T-helper 2 cell treated with Interferon-gamma antibody and Interleukin-4, amounts not matched to agents 5 μg/mL and 100 μg/mL, for 36 hours (primary cell): ENCODE measurements around the gene APOH.
A peak's percentile ranks its signal among the peaks of the same experiment; 100 is the strongest.
"Not testable (repeated sequence)": the region's sequence is repeated elsewhere in the genome, so short reads cannot be mapped to it uniquely, and the experiment has no call there.

Source experiments
- DNase-seq: peaks from one replicate; pipeline ENCODE4 v3.0.0; 2021; ENCODE audit warnings: low spot score
- H3K27ac Mint-ChIP-seq: one replicate; pipeline ENCODE4 v1.8.0; 2021; ENCODE audit warnings: mild to moderate bottlenecking, mixed read lengths
- H3K27me3 Mint-ChIP-seq: one replicate; pipeline ENCODE4 v1.8.0; 2021; ENCODE audit warnings: low read depth, mixed read lengths
- H3K36me3 Mint-ChIP-seq: one replicate; pipeline ENCODE4 v1.8.0; 2021; ENCODE audit warnings: low read depth, mixed read lengths
- H3K4me1 Mint-ChIP-seq: one replicate; pipeline ENCODE4 v1.8.0; 2021; ENCODE audit warnings: low read depth, mixed read lengths
- H3K4me3 Mint-ChIP-seq: one replicate; pipeline ENCODE4 v1.8.0; 2022; ENCODE audit warnings: mild to moderate bottlenecking, moderate library complexity, mixed read lengths
- H3K9me3 Mint-ChIP-seq: one replicate; pipeline ENCODE4 v1.8.0; 2021; ENCODE audit warnings: mixed read lengths

Gene APOH

GRCh38 chr17:66255527-66255971, 26.3 kb upstream of the APOH start:
- no peak for DNase-seq
- no peaks in the 10 kb centered on the region for H3K36me3 Mint-ChIP-seq
- peaks cover 21% of the 10 kb centered on the region for H3K4me1 Mint-ChIP-seq
- H3K4me3 Mint-ChIP-seq, result peak overlapping the region; percentile 17
- H3K27me3 Mint-ChIP-seq, result no peaks in the 10 kb centered on the region
- H3K27ac Mint-ChIP-seq, result peak overlapping the region; percentile 64
- H3K9me3 Mint-ChIP-seq, result no peaks in the 10 kb centered on the region

DNA sequence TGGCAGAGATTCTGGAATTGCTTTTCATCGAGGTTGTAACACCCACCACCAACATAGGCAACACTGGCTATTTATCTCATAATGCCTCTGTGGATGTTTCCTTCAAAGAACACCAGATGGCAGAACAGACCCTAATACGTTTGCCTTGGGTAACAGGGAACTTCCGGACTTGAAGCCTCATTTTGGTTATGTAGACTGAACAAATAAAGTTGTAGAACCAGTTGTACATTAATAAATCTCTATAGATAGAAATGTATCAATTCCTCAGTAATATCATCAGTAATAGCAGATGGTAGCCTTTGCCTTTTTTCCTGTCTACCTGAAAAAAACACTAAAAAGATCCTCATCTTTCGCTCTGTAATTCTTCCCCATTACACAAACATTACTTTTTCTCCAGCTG, 25.9 kb upstream of the APOH start:
- peak overlapping the region; percentile 64 for H3K27ac Mint-ChIP-seq
- no peaks in the 10 kb centered on the region for H3K36me3 Mint-ChIP-seq
- H3K4me3 Mint-ChIP-seq, result peak overlapping the region; percentile 17
- no peaks in the 10 kb centered on the region for H3K9me3 Mint-ChIP-seq
- DNase-seq, result peak; percentile 33
- H3K4me1 Mint-ChIP-seq, result peaks cover 24% of the 10 kb centered on the region
- H3K27me3 Mint-ChIP-seq, result no peaks in the 10 kb centered on the region

DNA sequence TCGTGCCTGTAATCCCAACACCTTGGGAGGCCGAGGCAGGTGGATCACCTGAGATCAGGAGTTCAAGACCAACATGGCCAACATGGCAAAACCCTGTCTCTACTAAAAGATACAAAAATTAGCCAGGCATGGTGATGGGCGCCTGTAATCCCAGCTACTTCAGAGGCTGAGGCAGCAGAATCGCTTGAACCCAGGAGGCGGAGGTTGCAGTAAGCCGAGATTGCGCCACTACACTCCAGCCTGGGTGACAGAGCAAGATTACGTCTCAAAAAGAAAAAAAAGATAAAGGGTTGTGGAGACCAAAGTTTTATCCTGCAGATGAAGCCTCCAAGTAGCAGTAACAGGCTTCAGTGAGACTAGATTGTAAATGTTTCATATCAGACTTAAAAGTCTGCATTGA, 24.2 kb upstream of the APOH start:
- H3K4me1 Mint-ChIP-seq, result peaks cover 24% of the 10 kb centered on the region
- H3K4me3 Mint-ChIP-seq, DNase-seq, H3K9me3 Mint-ChIP-seq, H3K27me3 Mint-ChIP-seq, H3K36me3 Mint-ChIP-seq, H3K27ac Mint-ChIP-seq: not testable (repeated sequence)

GRCh38 chr17:66250686-66251085, 21.5 kb upstream of the APOH start:
- no peak for DNase-seq
- H3K27ac Mint-ChIP-seq, result no peak overlapping the region
- H3K27me3 Mint-ChIP-seq, result no peaks in the 10 kb centered on the region
- H3K9me3 Mint-ChIP-seq, result no peaks in the 10 kb centered on the region
- H3K4me3 Mint-ChIP-seq, result no peak overlapping the region
- no peaks in the 10 kb centered on the region for H3K36me3 Mint-ChIP-seq
- H3K4me1 Mint-ChIP-seq, result peaks cover 22% of the 10 kb centered on the region

DNA sequence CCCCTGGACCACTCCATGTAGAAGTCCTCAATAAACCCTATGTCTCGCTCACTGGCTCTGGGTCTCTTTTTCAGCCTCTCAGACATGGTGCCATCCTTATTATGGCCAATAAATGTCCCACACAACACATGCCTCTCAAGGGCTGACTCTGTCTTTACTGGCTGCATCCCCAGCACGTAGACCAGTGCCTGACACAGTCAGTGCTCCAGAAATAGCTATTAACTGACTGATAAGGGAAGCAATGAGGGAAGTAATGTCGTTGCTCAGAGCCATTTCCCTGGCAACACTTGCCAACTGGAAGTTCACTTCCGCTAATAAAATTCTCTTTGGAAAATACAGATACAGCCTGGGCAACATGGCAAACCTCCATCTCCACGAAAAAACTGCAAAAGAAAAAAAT, 19.1 kb upstream of the APOH start:
- Mint-ChIP-seq H3K4me3 (no peak overlapping the region), H3K4me1 (peaks cover 13% of the 10 kb centered on the region), H3K27me3 (peaks cover 4% of the 10 kb centered on the region), H3K36me3 (no peaks in the 10 kb centered on the region), H3K9me3 (no peaks in the 10 kb centered on the region), H3K27ac (no peak overlapping the region)
- no peak for DNase-seq

GRCh38 chr17:66241839-66242238, 12.6 kb upstream of the APOH start:
- Mint-ChIP-seq H3K36me3 (no peaks in the 10 kb centered on the region), H3K27me3 (peaks cover 12% of the 10 kb centered on the region), H3K9me3 (no peaks in the 10 kb centered on the region), H3K4me1 (peaks cover 7% of the 10 kb centered on the region), H3K4me3 (no peak overlapping the region), H3K27ac (no peak overlapping the region)
- DNase-seq, result no peak

DNA sequence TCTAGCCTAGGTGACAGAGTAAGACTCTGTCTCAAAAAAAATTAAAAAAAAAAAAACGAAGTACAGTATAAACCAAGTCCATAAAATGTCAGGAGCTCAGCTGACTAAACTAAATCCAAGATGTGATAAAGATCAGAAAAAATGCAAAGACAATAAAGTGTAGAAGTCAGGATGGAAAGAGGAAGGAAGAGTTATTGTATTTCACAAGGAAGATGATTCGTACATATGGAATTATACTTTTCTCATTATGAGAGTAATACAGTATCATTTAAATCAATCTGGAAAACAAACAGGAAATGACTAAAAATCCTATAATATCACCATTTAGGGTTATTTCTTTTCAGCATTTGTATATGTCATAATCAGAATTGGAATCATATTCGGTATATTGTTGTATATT, 11.4 kb upstream of the APOH start:
- peaks cover 12% of the 10 kb centered on the region for H3K27me3 Mint-ChIP-seq
- H3K27ac Mint-ChIP-seq, result no peak overlapping the region
- no peaks in the 10 kb centered on the region for H3K36me3 Mint-ChIP-seq
- H3K4me3 Mint-ChIP-seq, result no peak overlapping the region
- H3K4me1 Mint-ChIP-seq, result peaks cover 2% of the 10 kb centered on the region
- no peaks in the 10 kb centered on the region for H3K9me3 Mint-ChIP-seq
- no peak for DNase-seq

GRCh38 chr17:66240013-66240412, 10.8 kb upstream of the APOH start:
- H3K4me3 Mint-ChIP-seq, result no peak overlapping the region
- no peak for DNase-seq

GRCh38 chr17:66235377-66235994, 6.3 kb upstream of the APOH start:
- Mint-ChIP-seq H3K9me3 (no peaks in the 10 kb centered on the region), H3K4me1 (peaks cover 3% of the 10 kb centered on the region), H3K4me3 (no peak overlapping the region), H3K27ac (no peak overlapping the region), H3K27me3 (peaks cover 10% of the 10 kb centered on the region), H3K36me3 (no peaks in the 10 kb centered on the region)
- no peak for DNase-seq

More at GRCh38 chr17:66240013-66240412, 10.8 kb upstream of the APOH start:
- H3K27me3 Mint-ChIP-seq, result peaks cover 12% of the 10 kb centered on the region
- peaks cover 2% of the 10 kb centered on the region for H3K4me1 Mint-ChIP-seq
- H3K9me3 Mint-ChIP-seq, result no peaks in the 10 kb centered on the region
- no peak overlapping the region for H3K27ac Mint-ChIP-seq
- H3K36me3 Mint-ChIP-seq, result no peaks in the 10 kb centered on the region

- Mint-ChIP-seq H3K27me3 (peaks cover 13% of the 10 kb centered on the region), H3K4me3 (no peak overlapping the region), H3K36me3 (no peaks in the 10 kb centered on the region), H3K4me1 (peaks cover 2% of the 10 kb centered on the region), H3K27ac (no peak overlapping the region), H3K9me3 (no peaks in the 10 kb centered on the region)
- no peak for DNase-seq
Measured at GRCh38 chr17:66234611-66235010, 5.4 kb upstream of the APOH start.

GRCh38 chr17:66233023-66233753, 4.0 kb upstream of the APOH start:
- Mint-ChIP-seq H3K36me3 (no peaks in the 10 kb centered on the region), H3K9me3 (no peaks in the 10 kb centered on the region), H3K27me3 (peaks cover 15% of the 10 kb centered on the region), H3K27ac (no peak overlapping the region), H3K4me3 (no peak overlapping the region), H3K4me1 (peaks cover 2% of the 10 kb centered on the region)
- DNase-seq, result no peak

- Mint-ChIP-seq H3K36me3 (no peaks in the 10 kb centered on the region), H3K9me3 (no peaks in the 10 kb centered on the region), H3K27me3 (peaks cover 19% of the 10 kb centered on the region), H3K4me3 (no peak overlapping the region), H3K4me1 (peaks cover 2% of the 10 kb centered on the region), H3K27ac (no peak overlapping the region)
- DNase-seq, result no peak
Measured at GRCh38 chr17:66230922-66231591, 1.8 kb upstream of the APOH start.

DNA sequence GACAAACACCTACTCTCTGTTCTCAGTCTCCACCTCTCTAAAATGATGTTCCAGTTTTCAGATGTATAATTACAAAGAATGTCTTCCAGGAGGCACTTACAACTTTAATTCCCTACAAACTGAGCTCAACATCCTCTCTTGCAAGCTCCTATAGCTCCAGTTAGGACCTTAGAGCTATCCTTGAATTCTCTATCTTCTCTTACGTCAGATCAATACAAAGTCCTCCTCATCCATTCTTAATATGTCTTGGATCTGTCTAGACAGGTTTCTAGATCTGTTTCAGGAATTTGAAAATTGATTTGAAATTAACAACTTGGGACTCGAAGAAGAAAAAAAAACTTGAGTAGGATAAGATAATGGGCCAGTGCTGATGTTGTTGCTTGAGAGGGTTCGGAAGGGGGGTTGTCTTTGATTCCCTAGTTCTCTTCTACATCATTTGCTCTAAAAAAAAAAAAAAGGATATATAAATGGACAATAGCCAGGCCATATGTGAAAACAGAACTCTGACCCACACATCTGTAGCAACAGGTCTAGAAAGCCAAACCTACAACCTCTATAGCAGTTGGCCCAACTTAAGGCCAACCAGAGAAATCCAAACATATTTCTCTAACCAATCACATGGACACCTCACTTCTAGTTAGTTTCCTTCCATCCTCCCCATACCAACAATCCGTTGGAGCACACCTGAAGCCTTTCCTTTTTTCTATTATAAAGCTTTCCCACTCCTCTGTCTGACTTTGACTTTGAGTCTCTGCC, 746 bp upstream of the APOH start:
- Mint-ChIP-seq H3K36me3 (no peaks in the 10 kb centered on the region), H3K27ac (no peak overlapping the region), H3K9me3 (no peaks in the 10 kb centered on the region), H3K4me1 (peaks cover 2% of the 10 kb centered on the region), H3K27me3 (peaks cover 24% of the 10 kb centered on the region), H3K4me3 (no peak overlapping the region)
- DNase-seq, result no peak
